HFF-Myc (cell line): ENCODE data around the gene SGIP1.

Source experiments
- DNase-seq: peaks from one replicate; pipeline ENCODE4 v3.0.0-alpha.2; 2011; ENCODE audit warnings: low read depth; ENCODE audit errors: extremely low read depth
- H3K4me3 ChIP-seq: replicated peaks from 2 replicates; pipeline ENCODE4 v1.5.1; 2011; ENCODE audit warnings: low read depth, mild to moderate bottlenecking, control low read depth, low read length
- TF ChIP-seq, protein P1 (sequence below): IDR thresholded peaks from 2 replicates; pipeline ENCODE4 v1.5.1; 2012; ENCODE audit warnings: mild to moderate bottlenecking, low read depth, low read length, control low read depth; ENCODE audit errors: missing control alignments

Gene SGIP1

DNA sequence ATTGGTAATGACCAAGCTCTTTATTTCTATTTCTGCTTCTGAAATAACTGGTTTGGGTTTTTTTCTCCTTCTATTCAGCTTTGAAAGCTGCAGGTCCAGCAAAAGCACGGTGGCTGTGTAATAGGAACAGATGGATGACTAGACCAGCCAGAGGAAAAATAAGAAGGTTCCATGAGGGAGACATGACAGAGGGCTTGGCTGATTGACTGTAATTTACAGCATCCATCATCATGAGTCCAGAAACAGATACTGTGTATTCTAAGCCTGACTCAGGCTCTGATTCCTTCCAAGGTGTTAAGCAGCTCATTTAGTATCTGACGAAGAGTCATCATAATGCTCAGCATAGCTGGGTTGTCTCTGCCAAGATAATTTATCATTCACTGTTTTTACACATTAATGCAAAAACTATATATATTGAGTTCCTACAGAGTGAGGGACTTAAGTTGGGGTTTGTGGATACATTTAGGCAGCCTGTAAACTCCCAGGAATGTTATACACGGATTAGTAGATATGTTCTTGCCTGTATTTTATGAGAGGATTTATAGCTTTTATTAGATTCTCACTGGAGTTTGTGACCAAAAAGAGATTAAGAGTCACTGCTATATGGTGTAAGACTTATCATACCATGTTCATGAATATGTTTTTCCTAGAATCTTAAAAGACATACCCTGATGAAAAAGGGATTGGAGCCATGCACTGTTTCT, 72.6 kb downstream of the SGIP1 start:
- TF ChIP-seq, protein P1, sequence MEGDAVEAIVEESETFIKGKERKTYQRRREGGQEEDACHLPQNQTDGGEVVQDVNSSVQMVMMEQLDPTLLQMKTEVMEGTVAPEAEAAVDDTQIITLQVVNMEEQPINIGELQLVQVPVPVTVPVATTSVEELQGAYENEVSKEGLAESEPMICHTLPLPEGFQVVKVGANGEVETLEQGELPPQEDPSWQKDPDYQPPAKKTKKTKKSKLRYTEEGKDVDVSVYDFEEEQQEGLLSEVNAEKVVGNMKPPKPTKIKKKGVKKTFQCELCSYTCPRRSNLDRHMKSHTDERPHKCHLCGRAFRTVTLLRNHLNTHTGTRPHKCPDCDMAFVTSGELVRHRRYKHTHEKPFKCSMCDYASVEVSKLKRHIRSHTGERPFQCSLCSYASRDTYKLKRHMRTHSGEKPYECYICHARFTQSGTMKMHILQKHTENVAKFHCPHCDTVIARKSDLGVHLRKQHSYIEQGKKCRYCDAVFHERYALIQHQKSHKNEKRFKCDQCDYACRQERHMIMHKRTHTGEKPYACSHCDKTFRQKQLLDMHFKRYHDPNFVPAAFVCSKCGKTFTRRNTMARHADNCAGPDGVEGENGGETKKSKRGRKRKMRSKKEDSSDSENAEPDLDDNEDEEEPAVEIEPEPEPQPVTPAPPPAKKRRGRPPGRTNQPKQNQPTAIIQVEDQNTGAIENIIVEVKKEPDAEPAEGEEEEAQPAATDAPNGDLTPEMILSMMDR, result no peak
- DNase-seq, result no peak

DNA sequence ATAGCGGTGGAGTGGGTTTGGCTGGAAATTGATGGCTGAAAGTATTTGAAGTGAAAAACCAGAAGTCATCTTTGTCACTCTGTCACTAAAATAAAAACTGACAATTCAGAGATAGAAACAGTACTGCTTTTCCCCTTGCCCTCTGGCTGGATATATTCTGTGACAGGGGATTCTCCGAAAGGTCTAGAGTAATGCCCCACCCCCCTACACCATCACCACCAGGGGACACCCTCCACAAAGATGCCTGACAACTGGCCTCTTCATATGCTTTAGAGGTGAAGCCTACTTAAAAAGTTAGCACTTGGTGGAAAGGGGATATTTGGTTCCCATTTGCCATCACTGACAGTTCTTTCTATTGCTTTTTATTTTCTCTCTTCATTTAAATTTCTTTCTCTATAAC, 73.5 kb downstream of the SGIP1 start:
- TF ChIP-seq, protein P1, result peak; percentile 27
- no peak overlapping the region for H3K4me3 ChIP-seq
- DNase-seq, result no peak

More for the DNA sequence above, 72.6 kb downstream of the SGIP1 start:
- no peak overlapping the region for H3K4me3 ChIP-seq

DNA sequence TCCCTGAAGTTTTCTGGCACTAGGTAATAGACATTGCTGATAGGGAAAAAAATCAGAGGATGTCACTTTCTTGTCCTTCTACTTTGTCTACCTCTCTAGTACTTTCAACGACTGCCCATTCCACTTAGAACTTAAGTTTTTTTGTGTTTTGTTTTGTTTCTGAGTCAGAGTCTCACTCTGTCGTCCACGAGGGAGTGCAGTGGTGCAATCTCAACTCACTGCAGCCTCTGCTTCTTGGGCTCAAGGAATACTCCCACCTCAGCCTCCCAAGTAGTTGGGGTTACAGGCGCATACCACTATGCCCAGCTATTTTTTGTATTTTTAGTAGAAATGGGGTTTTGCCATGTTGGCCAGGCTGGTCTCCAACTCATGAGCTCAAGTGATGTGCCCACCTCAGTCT, 79.2 kb downstream of the SGIP1 start:
- H3K4me3 ChIP-seq, result no peak overlapping the region
- TF ChIP-seq, protein P1, result no peak
- DNase-seq, result no peak

DNA sequence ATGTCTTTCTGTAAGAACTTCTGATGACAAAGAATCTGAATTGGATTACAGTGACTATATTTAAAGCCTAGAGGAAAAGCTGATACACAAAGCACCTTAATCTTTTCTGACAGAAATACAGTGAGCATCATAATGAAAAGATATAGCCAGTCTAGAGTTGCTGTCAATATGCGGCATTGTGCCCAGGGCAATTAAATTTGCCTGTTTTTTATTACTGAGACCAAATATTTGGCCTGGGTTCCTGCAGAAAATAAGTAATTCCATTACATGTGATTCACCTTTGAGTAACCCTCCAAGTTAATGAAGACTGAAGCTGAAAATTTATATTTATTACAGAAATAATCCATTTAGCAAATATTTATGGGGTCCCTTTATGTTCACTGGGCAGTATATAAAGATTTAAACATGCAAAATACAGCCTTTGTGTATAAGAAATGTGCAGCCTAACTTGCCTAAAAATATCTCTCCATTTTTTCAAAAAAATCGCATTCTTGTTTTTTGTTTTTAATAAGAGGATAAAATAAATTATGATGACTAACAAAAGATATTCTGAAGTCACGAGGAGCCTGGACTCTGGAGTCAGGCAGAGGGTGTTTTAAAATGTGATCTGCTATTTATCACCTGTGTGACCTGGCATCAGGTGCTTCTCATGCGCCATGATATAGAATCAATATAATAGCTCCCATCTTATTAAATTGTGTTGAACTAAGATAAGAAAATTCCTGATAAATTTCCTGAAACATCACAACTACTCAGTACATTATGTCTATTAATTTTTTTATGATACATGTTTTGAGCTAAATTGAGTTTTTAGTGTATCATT, 83.6 kb downstream of the SGIP1 start:
- no peak for DNase-seq
- no peak overlapping the region for H3K4me3 ChIP-seq
- TF ChIP-seq, protein P1, result no peak

DNA sequence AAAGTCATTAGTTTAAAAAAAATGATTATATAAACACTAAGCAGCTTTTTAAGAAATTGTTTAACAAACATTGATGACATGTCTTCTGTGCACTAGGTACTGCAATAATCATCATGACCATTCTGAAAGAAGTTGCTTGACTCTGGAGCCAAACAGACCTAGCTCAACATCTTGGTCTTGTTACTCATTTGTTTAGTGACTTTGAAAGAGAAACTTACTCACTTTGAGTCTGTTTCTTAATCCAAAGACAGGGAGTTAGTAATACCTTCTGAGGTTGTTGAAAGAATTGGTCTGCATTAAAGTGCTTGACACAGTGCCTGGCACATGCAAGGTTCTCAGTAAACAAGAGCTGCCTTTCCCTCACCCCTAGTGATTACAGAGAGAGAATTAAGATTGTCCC, 84.4 kb downstream of the SGIP1 start:
- no peak overlapping the region for H3K4me3 ChIP-seq
- TF ChIP-seq, protein P1, result no peak
- no peak for DNase-seq

DNA sequence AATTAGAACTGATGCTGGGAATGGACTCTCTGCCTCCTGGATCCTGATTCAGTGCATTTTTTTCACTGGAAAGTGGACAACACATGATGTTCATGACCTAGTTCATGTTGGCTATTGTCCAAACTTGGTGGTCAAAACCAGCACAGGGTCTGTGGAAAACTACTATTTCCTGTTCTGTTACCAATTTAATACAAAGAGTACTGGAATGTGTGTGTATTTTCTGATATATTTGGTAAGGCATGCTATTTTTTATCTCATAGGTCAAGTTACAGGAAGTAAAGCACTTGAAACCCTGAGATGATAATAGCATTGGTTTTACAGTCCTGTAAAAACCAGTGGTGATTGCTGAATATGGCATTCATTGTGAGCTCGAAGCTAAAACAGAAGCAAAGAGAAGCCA, 89.9 kb downstream of the SGIP1 start:
- DNase-seq, result peak; percentile 75
- no peak overlapping the region for H3K4me3 ChIP-seq
- TF ChIP-seq, protein P1, result no peak
